GM23248 (cell line): ENCODE results near the gene GLUL. TPM values are rescaled to one million over a fixed set of nuclear protein-coding genes. Genes with fewer than 3 reads are reported as not detected.

Experiments
- DNase-seq: peaks from one replicate; pipeline ENCODE4 v3.0.0-alpha.2; 2015
- H2AFZ ChIP-seq: fragments of 200-600 bp; sonication (generic); 2 replicates; pipeline ENCODE4 v1.6.1; 2016; ENCODE audit warnings: antibody characterized with exemption
- H3F3A ChIP-seq: fragments of 200-600 bp; sonication (generic); 2 replicates; pipeline ENCODE4 v1.6.1; 2016; ENCODE audit warnings: mild to moderate bottlenecking, antibody characterized with exemption, mixed run types; ENCODE audit not compliant: insufficient read depth
- H3K27ac ChIP-seq: fragments of 200-600 bp; sonication (generic); 2 replicates; pipeline ENCODE4 v1.5.1; 2016; ENCODE audit warnings: mild to moderate bottlenecking
- H3K27me3 ChIP-seq: fragments of 200-600 bp; sonication (generic); replicated peaks from 2 replicates; pipeline ENCODE4 v1.6.1; 2016; ENCODE audit warnings: mild to moderate bottlenecking; ENCODE audit not compliant: insufficient read depth
- H3K36me3 ChIP-seq: fragments of 200-600 bp; sonication (generic); 2 replicates; pipeline ENCODE4 v1.6.1; 2016; ENCODE audit warnings: low read depth, mild to moderate bottlenecking
- H3K4me1 ChIP-seq: fragments of 200-600 bp; sonication (generic); 2 replicates; pipeline ENCODE4 v1.6.1; 2016; ENCODE audit warnings: mild to moderate bottlenecking; ENCODE audit not compliant: insufficient read depth
- H3K4me2 ChIP-seq: fragments of 200-600 bp; sonication (generic); one replicate; pipeline ENCODE4 v1.6.1; 2016; ENCODE audit warnings: mild to moderate bottlenecking; ENCODE audit not compliant: unreplicated experiment
- H3K4me3 ChIP-seq: fragments of 200-600 bp; sonication (generic); 2 replicates; pipeline ENCODE4 v1.5.1; 2016; ENCODE audit warnings: mild to moderate bottlenecking
- H3K79me2 ChIP-seq: fragments of 200-600 bp; sonication (generic); 2 replicates; pipeline ENCODE4 v1.6.1; 2016; ENCODE audit warnings: mild to moderate bottlenecking; ENCODE audit not compliant: insufficient read depth
- H3K9ac ChIP-seq: fragments of 200-600 bp; sonication (generic); 2 replicates; pipeline ENCODE4 v1.6.1; 2016; ENCODE audit warnings: mild to moderate bottlenecking
- H3K9me2 ChIP-seq: fragments of 200-600 bp; sonication (generic); 2 replicates; pipeline ENCODE4 v1.6.1; 2016; ENCODE audit warnings: mixed run types, mild to moderate bottlenecking, moderate library complexity; ENCODE audit not compliant: insufficient read depth
- H3K9me3 ChIP-seq: fragments of 200-600 bp; sonication (generic); one replicate; pipeline ENCODE4 v1.6.1; 2017; ENCODE audit warnings: low read depth
- H4K20me1 ChIP-seq: fragments of 200-600 bp; sonication (generic); 2 replicates; pipeline ENCODE4 v1.6.0; 2016; ENCODE audit not compliant: insufficient read depth
- EZH2phosphoT487 ChIP-seq: fragments of 200-600 bp; sonication (generic); IDR thresholded peaks from 2 replicates; pipeline ENCODE4 v1.6.1; 2018; ENCODE audit warnings: antibody characterized with exemption, moderate library complexity, mild to moderate bottlenecking, low read depth; ENCODE audit not compliant: insufficient read depth
- WGBS, 2 experiments: methylation state at CpG; one replicate each; pipeline ENCODE4 v1.1.6; 2015 to 2017; ENCODE audit warnings: low lambda C conversion rate in 2 of 2, low coverage in 1 of 2; ENCODE audit errors: missing lambda C conversion rate in 2 of 2; 5-methylcytosine and 5-hydroxymethylcytosine counted together
- in situ Hi-C: fragments of 300-500 bp; cut with MboI; formaldehyde crosslinking; loops from 2 replicates; pipeline ENCODE4 v1.15.0; 2020
- polyA plus RNA-seq: library from polyadenylated mRNA; unstranded; fragments of >200 nt; fragmentation: Nextera tagmentation; extraction: Ambion mirVana; gene quantifications from 2 replicates; pipeline ENCODE4 v1.2.1, GENCODE V29; 2016
- total RNA-seq: library from RNA; depleted of rRNA; stranded (reverse); fragments of >200 nt; shearing (Covaris generic); gene quantifications from 2 replicates; pipeline ENCODE4 v1.2.3, GENCODE V29; 2014; rRNA removed

Gene GLUL
- total and polyA plus RNA-seq, 2 experiments from 2014 or later, result 119 to 160 TPM

DNA sequence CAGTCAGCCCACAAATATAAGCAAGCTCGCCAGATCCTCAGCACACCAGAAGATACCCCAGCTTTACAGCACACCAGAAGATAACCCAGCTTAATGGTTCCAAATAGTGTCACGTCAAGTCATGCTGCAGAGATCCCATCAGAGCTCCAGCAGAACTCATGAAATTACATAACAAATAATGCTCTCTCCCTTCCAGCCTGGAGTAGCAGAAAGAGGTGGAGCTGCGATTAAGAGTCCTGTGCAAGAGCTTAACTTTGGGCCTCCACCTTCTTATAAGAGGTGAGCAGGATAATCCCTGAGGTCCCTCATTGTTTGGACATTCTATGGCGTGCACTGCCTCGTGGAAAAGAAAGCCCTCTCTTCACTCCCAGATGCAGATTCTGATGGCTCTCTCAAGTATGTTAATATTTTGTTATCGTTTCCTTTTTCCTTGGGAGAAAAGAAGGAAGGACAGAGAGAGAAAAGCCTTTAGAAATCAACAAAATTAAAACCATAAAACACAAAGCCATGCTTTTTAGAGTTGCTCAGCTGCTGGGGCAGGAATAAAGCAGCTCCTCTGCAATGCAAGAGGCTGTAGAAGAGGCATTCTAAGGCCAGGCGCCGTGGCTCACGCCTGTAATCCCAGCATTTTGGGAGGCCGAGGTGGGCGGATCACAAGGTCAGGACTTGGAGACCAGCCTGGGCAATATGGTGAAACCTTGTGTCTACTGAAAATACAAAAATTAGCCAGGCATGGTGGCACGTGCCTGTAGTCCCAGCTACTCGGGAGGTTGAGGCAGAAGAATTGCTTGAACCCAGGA, 59.1 kb downstream of the GLUL start:
- no peak overlapping the region for H3K9ac ChIP-seq
- no peak overlapping the region for H3K4me3 ChIP-seq
- no peaks in the 10 kb centered on the region for H3F3A ChIP-seq
- H4K20me1 ChIP-seq, result no peaks in the 10 kb centered on the region
- no peak for TF ChIP-seq EZH2phosphoT487
- no peak for DNase-seq
- H3K27me3 ChIP-seq, result 0 out of 2 replicates have a peak, but pooled peaks cover 5% of the 10 kb centered on the region
- H3K4me1 ChIP-seq, result no peaks in the 10 kb centered on the region
- 67 to 71% methylated on average over 13 of the region's 13 CpGs for WGBS, 2 experiments
- H3K79me2 ChIP-seq, result no peaks in the 10 kb centered on the region
- H3K36me3 ChIP-seq, result no peaks in the 10 kb centered on the region
- H3K9me3 ChIP-seq, result no peaks in the 10 kb centered on the region
- in situ Hi-C loops, result no loop called here
- no peak overlapping the region for H2AFZ ChIP-seq
- no peak overlapping the region for H3K27ac ChIP-seq
- H3K4me2 ChIP-seq, result no peak overlapping the region
- no peaks in the 10 kb centered on the region for H3K9me2 ChIP-seq

Other genes with a start within 250 kb of the GLUL start
- not detected in 2 replicates for gene TEDDM1, start 8.9 kb upstream of the GLUL start, total RNA-seq
- gene TEDDM1, start 8.9 kb upstream of the GLUL start, polyA plus RNA-seq, result not detected in 2 replicates
- not detected in 2 replicates for gene RGSL1, start 58.4 kb upstream of the GLUL start, total RNA-seq
- gene RGSL1, start 58.4 kb upstream of the GLUL start, polyA plus RNA-seq, result not detected in 2 replicates
- 7.1 and 10.1 TPM in 2 replicates for gene RNASEL, start 197.5 kb upstream of the GLUL start, total RNA-seq
- 7.9 and 9.7 TPM in 2 replicates for gene RNASEL, start 197.5 kb upstream of the GLUL start, polyA plus RNA-seq
- gene RGS16, start 212.6 kb upstream of the GLUL start, total RNA-seq, result 0.11 and 0.89 TPM in 2 replicates
- gene RGS16, start 212.6 kb upstream of the GLUL start, polyA plus RNA-seq, result 0.33 and 0.41 TPM in 2 replicates